Endodermal cell (in vitro differentiated cells): ENCODE measurements around the gene SDSL. TPM values are rescaled to one million over a fixed set of nuclear protein-coding genes. Genes with fewer than 3 reads are reported as not detected.

Experiments
- DNase-seq: peaks from one replicate; pipeline ENCODE4 v3.0.0-alpha.2; 2017
- H3K27ac ChIP-seq: 2 replicates; pipeline ENCODE4 v1.5.1; 2013; ENCODE audit warnings: mild to moderate bottlenecking, low read depth, low read length, moderate library complexity
- H3K27me3 ChIP-seq: 2 replicates; pipeline ENCODE4 v1.6.1; 2013; ENCODE audit warnings: mild to moderate bottlenecking, low read length, moderate library complexity; ENCODE audit not compliant: insufficient read depth, control insufficient read depth, poor library complexity, severe bottlenecking
- H3K36me3 ChIP-seq: 2 replicates; pipeline ENCODE4 v1.7.0; 2013; ENCODE audit warnings: mild to moderate bottlenecking, low read length, moderate library complexity; ENCODE audit not compliant: control insufficient read depth, insufficient read depth
- H3K4me1 ChIP-seq: one replicate; pipeline ENCODE4 v1.7.0; 2013; ENCODE audit warnings: low read length; ENCODE audit not compliant: control insufficient read depth, insufficient read depth
- H3K4me3 ChIP-seq: 2 replicates; pipeline ENCODE4 v1.5.1; 2013; ENCODE audit warnings: mild to moderate bottlenecking, low read length, moderate library complexity
- H3K9ac ChIP-seq: 2 replicates; pipeline ENCODE4 v1.6.1; 2013; ENCODE audit warnings: mild to moderate bottlenecking, low read length, moderate library complexity; ENCODE audit not compliant: poor library complexity, severe bottlenecking; ENCODE audit errors: extremely low read depth
- H3K9me3 ChIP-seq: 2 replicates; pipeline ENCODE4 v1.6.1; 2013; ENCODE audit warnings: mild to moderate bottlenecking, low read length, moderate library complexity; ENCODE audit not compliant: control insufficient read depth
- H3K27ac Mint-ChIP-seq: 2 replicates; pipeline ENCODE4 v1.8.0; 2020; ENCODE audit warnings: mixed read lengths
- H3K27me3 Mint-ChIP-seq: 2 replicates; pipeline ENCODE4 v1.8.0; 2021; ENCODE audit warnings: mild to moderate bottlenecking, mixed read lengths; ENCODE audit not compliant: insufficient read depth
- H3K36me3 Mint-ChIP-seq: 2 replicates; pipeline ENCODE4 v1.8.0; 2020; ENCODE audit warnings: low read depth, mixed read lengths
- H3K4me1 Mint-ChIP-seq: 2 replicates; pipeline ENCODE4 v1.8.0; 2020; ENCODE audit warnings: mixed read lengths
- H3K4me3 Mint-ChIP-seq: 2 replicates; pipeline ENCODE4 v1.8.0; 2020; ENCODE audit warnings: mild to moderate bottlenecking, moderate library complexity, mixed read lengths
- H3K9me3 Mint-ChIP-seq: 2 replicates; pipeline ENCODE4 v1.8.0; 2020; ENCODE audit warnings: mild to moderate bottlenecking, mixed read lengths
- CTCF ChIP-seq: fragments of 200-600 bp; sonication (generic); conservative IDR thresholded peaks from 2 replicates; pipeline ENCODE4 v1.5.0; 2021; ENCODE audit warnings: antibody characterized with exemption, mild to moderate bottlenecking
- WGBS, 2 experiments: methylation state at CpG; one replicate each; pipeline versions ENCODE4 v1.1.5 to v1.1.7; 2013; ENCODE audit warnings: missing lambda C conversion rate in 2 of 2, mixed read lengths in 1 of 2; ENCODE audit not compliant: insufficient coverage in 1 of 2, insufficient read length in 1 of 2; 5-methylcytosine and 5-hydroxymethylcytosine counted together
- total RNA-seq, 2 donors: library from RNA; stranded (reverse); fragmentation: NEBNext Ultra II Directional in 1 of 2; extraction: Animal tissue kit (Norgen Biotek cat#: 25700) in 1 of 2; gene quantifications; 2 replicates in 1 of 2; 3 replicates in 1 of 2; pipeline ENCODE4 v1.2.1, GENCODE V29; 2021

The SDSL gene
- total RNA-seq, 2 donors from 2014 or later, result 2.4 to 5.7 TPM

GRCh38 chr12:113479590-113480335, 57.6 kb downstream of the SDSL start:
- Mint-ChIP-seq H3K4me3 (peak overlapping the region; percentile 26), H3K27me3 (peaks cover 96% of the 10 kb centered on the region), H3K9me3 (no peaks in the 10 kb centered on the region), H3K27ac (no peak overlapping the region), H3K36me3 (no peaks in the 10 kb centered on the region), H3K4me1 (peaks cover 26% of the 10 kb centered on the region)
- peaks cover 11% of the 10 kb centered on the region for H3K4me1 ChIP-seq
- H3K27ac ChIP-seq, result no peak overlapping the region
- no peaks in the 10 kb centered on the region for H3K9me3 ChIP-seq
- no peak for TF ChIP-seq CTCF
- WGBS, 2 experiments, result 1 to 4% methylated on average over 37 to 61 of the region's 61 CpGs
- H3K9ac ChIP-seq, result no peak overlapping the region
- peak overlapping the region; percentile 12 for H3K4me3 ChIP-seq
- no peaks in the 10 kb centered on the region for H3K36me3 ChIP-seq
- peaks cover 96% of the 10 kb centered on the region for H3K27me3 ChIP-seq
- DNase-seq, result peak; percentile 97

GRCh38 chr12:113480336-113480971, 58.3 kb downstream of the SDSL start:
- DNase-seq, result no peak
- Mint-ChIP-seq H3K27me3 (peaks cover 96% of the 10 kb centered on the region), H3K4me3 (no peak overlapping the region), H3K27ac (no peak overlapping the region), H3K4me1 (peaks cover 21% of the 10 kb centered on the region), H3K36me3 (no peaks in the 10 kb centered on the region), H3K9me3 (no peaks in the 10 kb centered on the region)
- no peak overlapping the region for H3K4me3 ChIP-seq
- no peak overlapping the region for H3K9ac ChIP-seq
- no peaks in the 10 kb centered on the region for H3K36me3 ChIP-seq
- peaks cover 5% of the 10 kb centered on the region for H3K4me1 ChIP-seq
- 35 to 60% methylated on average over 3 to 6 of the region's 9 CpGs for WGBS, 2 experiments
- TF ChIP-seq CTCF, result no peak
- H3K27me3 ChIP-seq, result peaks cover 96% of the 10 kb centered on the region
- no peak overlapping the region for H3K27ac ChIP-seq
- H3K9me3 ChIP-seq, result no peaks in the 10 kb centered on the region

- TF ChIP-seq CTCF, result no peak
- no peaks in the 10 kb centered on the region for H3K9me3 Mint-ChIP-seq
- Histone ChIP-seq H3K27ac (no peak overlapping the region), H3K36me3 (no peaks in the 10 kb centered on the region), H3K27me3 (peaks cover 91% of the 10 kb centered on the region), H3K4me1 (peaks cover 3% of the 10 kb centered on the region), H3K9ac (no peak overlapping the region), H3K4me3 (no peak overlapping the region), H3K9me3 (no peaks in the 10 kb centered on the region)
- WGBS, 2 experiments, result 11 to 16% methylated on average over 1 of the region's 1 CpG
- peaks cover 18% of the 10 kb centered on the region for H3K4me1 Mint-ChIP-seq
- H3K27me3 Mint-ChIP-seq, result peaks cover 98% of the 10 kb centered on the region
- H3K27ac Mint-ChIP-seq, result no peak overlapping the region
- H3K4me3 Mint-ChIP-seq, result no peak overlapping the region
- H3K36me3 Mint-ChIP-seq, result no peaks in the 10 kb centered on the region
- DNase-seq, result peak; percentile 87
Measured at GRCh38 chr12:113482334-113482733, 60.2 kb downstream of the SDSL start.
